NCI-H524 treated with DMSO at 0.1 percent for 48 hours (cell line): ENCODE data around the gene PLCB4.

Source experiments
- DNase-seq: peaks from one replicate; lab custom pipeline; 2025; lab: John Stamatoyannopoulos, UW

PLCB4 gene

GRCh38 chr20:9523636-9524035 lies 454.7 kb downstream of the PLCB4 start:
- no peak for DNase-seq
